HepG2 (cell line): Measurements from ENCODE around the gene PANK2. TPM values are rescaled to one million over a fixed set of nuclear protein-coding genes. Genes with fewer than 3 reads are reported as not detected.

ENCODE experiments used
- ATAC-seq: fragments of 200-7000 bp; cut with Tn5 transposase; 3 replicates; pipeline ENCODE4 v1.9.1; 2020; ENCODE audit warnings: mild to moderate bottlenecking, moderate library complexity
- BruUV-seq: library from RNA; stranded (reverse); fragments of 400-500 nt; replicated peaks from 2 replicates; lab custom pipeline; 2021; lab: Mats Ljungman, UMichigan
- CTCF ChIA-PET: fragments of 300-600 bp; formaldehyde crosslinking; extraction: SDS; loops from one replicate; lab custom pipeline; 2021; ENCODE audit warnings: low total read pairs, inconsistent platforms, low intra/inter-chr PET ratio; lab: Yijun Ruan, JAX
- POLR2A ChIA-PET: fragments of 350-600 bp; sonication (Branson Sonifier 250); formaldehyde crosslinking; loops from one replicate; lab custom pipeline; 2020; ENCODE audit warnings: antibody characterized with exemption, inconsistent platforms; lab: Yijun Ruan, JAX
- DNase-seq: peaks from one replicate; pipeline ENCODE4 v3.0.0-alpha.2; 2015; ENCODE audit warnings: low spot score
- FAIRE-seq: peaks from 3 replicates; lab custom pipeline; 2011; peaks lifted over from hg19 to GRCh38; lab: Jason Lieb, UNC
- H2AFZ ChIP-seq: one replicate; pipeline ENCODE4 v1.6.1; 2011; ENCODE audit warnings: low read length, inconsistent platforms
- H3K27ac ChIP-seq: fragments of 300-600 bp; 3 replicates; pipeline ENCODE4 v1.8.0; 2011; ENCODE audit warnings: mixed run types, mild to moderate bottlenecking, mixed read lengths, low read length, inconsistent platforms; ENCODE audit not compliant: insufficient read depth; ENCODE audit errors: extremely low read length
- H3K27me3 ChIP-seq, 2 experiments: fragments of 200-600 bp in 1 of 2; 2 replicates in 1 of 2; 3 replicates in 1 of 2; pipeline versions ENCODE4 v1.6.0 to v1.8.0; 2011; ENCODE audit warnings: low read length in 2 of 2, mild to moderate bottlenecking in 2 of 2, moderate library complexity in 2 of 2, inconsistent platforms in 1 of 2; ENCODE audit not compliant: insufficient read depth in 2 of 2, control insufficient read depth in 1 of 2
- H3K36me3 ChIP-seq, 2 experiments: fragments of 200-600 bp in 1 of 2; replicated peaks in 1 of 2; 2 replicates in 1 of 2; 3 replicates in 1 of 2; pipeline versions ENCODE4 v1.5.1 to v1.8.0; 2011; ENCODE audit warnings: low read length in 2 of 2, inconsistent platforms in 1 of 2; ENCODE audit not compliant: insufficient read depth in 2 of 2, control insufficient read depth in 1 of 2
- H3K4me1 ChIP-seq: 2 replicates; pipeline ENCODE4 v1.5.1; 2012; ENCODE audit warnings: low read length, inconsistent platforms; ENCODE audit not compliant: insufficient read depth
- H3K4me2 ChIP-seq: 2 replicates; pipeline ENCODE4 v1.6.0; 2011; ENCODE audit warnings: low read depth, low read length, inconsistent platforms
- H3K4me3 ChIP-seq, 3 experiments: fragments of 200-600 bp in 1 of 3; sonication (generic), shearing (Covaris generic) in 1 of 3; replicated peaks in 1 of 3; 2 replicates each; pipeline ENCODE4 v1.5.1; 2011 to 2016; ENCODE audit warnings: low read length in 3 of 3, inconsistent platforms in 2 of 3, low read depth in 2 of 3, mild to moderate bottlenecking in 2 of 3, control low read depth in 1 of 3, mixed read lengths in 1 of 3; ENCODE audit not compliant: insufficient read depth in 1 of 3
- H3K79me2 ChIP-seq: one replicate; pipeline ENCODE4 v1.6.1; 2011; ENCODE audit warnings: low read length, inconsistent platforms; ENCODE audit not compliant: insufficient read depth
- H3K9ac ChIP-seq: 2 replicates; pipeline ENCODE4 v1.6.0; 2011; ENCODE audit warnings: mild to moderate bottlenecking, low read depth, low read length, inconsistent platforms; ENCODE audit not compliant: insufficient read depth
- H3K9me3 ChIP-seq: 2 replicates; pipeline ENCODE4 v1.5.1; 2012; ENCODE audit warnings: mild to moderate bottlenecking, low read length
- H4K20me1 ChIP-seq: 2 replicates; pipeline ENCODE4 v1.6.0; 2011; ENCODE audit warnings: inconsistent platforms, mild to moderate bottlenecking, low read length, moderate library complexity; ENCODE audit not compliant: insufficient read depth
- POLR2AphosphoS5 ChIP-seq: IDR thresholded peaks from 2 replicates; pipeline ENCODE4 v1.6.1; 2012; ENCODE audit warnings: low read depth, low read length
- RBFOX2 ChIP-seq: fragments of 200-400 bp; formaldehyde crosslinking; IDR thresholded peaks from 2 replicates; pipeline ENCODE4 v1.6.1; 2017; ENCODE audit warnings: low read depth, mild to moderate bottlenecking, low read length
- SMAD1 ChIP-seq: sonication (generic); formaldehyde crosslinking; IDR thresholded peaks from 2 replicates; pipeline ENCODE4 v1.4.0; 2020; ENCODE audit warnings: missing genetic modification reagents, low read depth, mild to moderate bottlenecking, borderline replicate concordance
- ZNF30 ChIP-seq: sonication (generic); formaldehyde crosslinking; IDR thresholded peaks from 2 replicates; pipeline ENCODE4 v1.5.0; 2020; ENCODE audit warnings: mild to moderate bottlenecking, missing genetic modification reagents
- ZNF552 ChIP-seq: sonication (generic); formaldehyde crosslinking; IDR thresholded peaks from 2 replicates; pipeline ENCODE4 v1.9.0; 2022; ENCODE audit warnings: missing genetic modification reagents, mild to moderate bottlenecking, borderline replicate concordance
- WGBS: methylation state at CpG from one replicate; pipeline ENCODE4 v1.1.6; 2017; ENCODE audit warnings: low lambda C conversion rate; 5-methylcytosine and 5-hydroxymethylcytosine counted together
- in situ Hi-C: cut with HindIII; loops from 2 replicates; pipeline ENCODE4 v1.10.0; 2017; ENCODE audit warnings: low pct_unique_long_range_greater_than_20kb; ENCODE audit not compliant: extremely low pct_ligation_motif_present
- intact Hi-C: fragments of 100-400 bp; cut with micrococcal nuclease; formaldehyde crosslinking; loops from one replicate; pipeline ENCODE4 v1.10.0; 2022; ENCODE audit not compliant: unreplicated experiment
- polyA plus RNA-seq, 8 experiments: library from polyadenylated mRNA; depleted of rRNA in 3 of 8; stranded (reverse) in 7 of 8; unstranded in 1 of 8; fragments of >200 nt; fragmentation: Illumina TruSeq in 4 of 8; extraction: Trizol in 4 of 8; gene quantifications; 2 replicates each; pipeline versions ENCODE4 v1.2.1 to v1.2.3, GENCODE V29; 2011 to 2016; ENCODE audit warnings: low read depth in 4 of 8, missing spikeins in 1 of 8, mixed read lengths in 1 of 8; ENCODE audit not compliant: insufficient read depth in 1 of 8
- total RNA-seq, 5 experiments: library from RNA; depleted of rRNA; stranded (reverse); fragments of >200 nt; fragmentation: Illumina TruSeq; extraction: Trizol; gene quantifications; 2 replicates each; pipeline ENCODE4 v1.2.3, GENCODE V29; 2016; ENCODE audit warnings: low read depth in 1 of 5

The PANK2 gene
- total and polyA plus RNA-seq, 2 of the 13 experiments (the other 11 are each of a cell fraction or from before 2014, with no cell fraction given) = 39.2 to 123 TPM

GRCh38 chr20:3863317-3863716, 25.9 kb upstream of the PANK2 start:
- WGBS = 98% methylated on average over 7 of the region's 7 CpGs
- Histone ChIP-seq H3K79me2 (no peaks in the 10 kb centered on the region), H3K27me3 (no peaks in the 10 kb centered on the region), H3K4me3 (no peak overlapping the region), H3K27ac (no peak overlapping the region)
- in situ Hi-C loops = no loop called here
- FAIRE-seq = no peak
- ChIA-PET CTCF (no interaction called here), POLR2A (no interaction called here)
- DNase-seq = no peak
- no peak for TF ChIP-seq ZNF30 (CRISPR knock-in tag)
- 0 out of 2 replicates have a peak, but pooled peaks have one; percentile 20 for TF ChIP-seq POLR2AphosphoS5
- TF ChIP-seq RBFOX2 = peak; percentile 5; the same call in 1 of the 2 replicates
- TF ChIP-seq, all 625 proteins: peak for 2
- H3K4me1 ChIP-seq = peaks cover 6% of the 10 kb centered on the region; the same call in 1 of the 2 replicates
- intact Hi-C loops = no loop called here
- H4K20me1 ChIP-seq = no peaks in the 10 kb centered on the region
- peaks cover 60 to 65% of the 10 kb centered on the region in 2 experiments for H3K36me3 ChIP-seq
- H3K4me2 ChIP-seq = no peak overlapping the region
- no peak for ATAC-seq
- no peak overlapping the region for H3K9ac ChIP-seq
- no TSS peak for BruUV-seq
- H3K9me3 ChIP-seq = no peaks in the 10 kb centered on the region
- H2AFZ ChIP-seq = no peak overlapping the region

DNA sequence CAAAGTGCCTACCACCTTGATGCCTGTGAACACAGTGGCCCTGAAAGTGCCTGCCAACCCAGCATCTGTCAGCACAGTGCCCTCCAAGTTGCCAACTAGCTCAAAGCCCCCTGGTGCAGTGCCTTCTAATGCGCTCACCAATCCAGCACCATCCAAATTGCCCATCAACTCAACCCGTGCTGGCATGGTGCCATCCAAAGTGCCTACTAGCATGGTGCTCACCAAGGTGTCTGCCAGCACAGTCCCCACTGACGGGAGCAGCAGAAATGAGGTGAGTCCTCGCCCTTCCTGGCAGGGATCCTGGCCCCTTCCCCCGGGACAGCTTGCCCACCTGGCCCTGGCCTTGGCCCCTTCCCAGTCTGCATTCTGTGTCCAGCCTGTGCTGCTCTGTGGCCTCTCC, 24.7 kb upstream of the PANK2 start:
- peak; percentile 31; the same call in 1 of the 2 replicates for TF ChIP-seq ZNF552
- no peak for TF ChIP-seq SMAD1 (CRISPR knock-in tag)
- TF ChIP-seq, all 625 proteins: peak for 1
- H3K27me3 ChIP-seq = no peaks in the 10 kb centered on the region
- ATAC-seq (no peak), FAIRE-seq (no peak), DNase-seq (no peak)
- H3K79me2 ChIP-seq = no peaks in the 10 kb centered on the region
- no peaks in the 10 kb centered on the region for H4K20me1 ChIP-seq
- no peak overlapping the region for H3K4me3 ChIP-seq
- intact Hi-C loops = no loop called here
- 93% methylated on average over 5 of the region's 5 CpGs for WGBS
- H3K4me1 ChIP-seq = no peaks in the 10 kb centered on the region
- peaks cover 56 to 60% of the 10 kb centered on the region in 2 experiments for H3K36me3 ChIP-seq
- BruUV-seq = no TSS peak
- CTCF ChIA-PET = no interaction called here
- no peak overlapping the region for H3K9ac ChIP-seq
- no peak overlapping the region for H3K4me2 ChIP-seq
- no peak overlapping the region for H3K27ac ChIP-seq
- in situ Hi-C loops = no loop called here
- POLR2A ChIA-PET = interaction anchor here (0.9 to 1.0 kb wide), 2 partner anchors 15 to 19 kb away, joined by 3 read pairs; no protein-coding TSS in a partner anchor
- no peak overlapping the region for H2AFZ ChIP-seq
- H3K9me3 ChIP-seq = no peaks in the 10 kb centered on the region
